HepG2 (cell line): ENCODE measurements around the gene INTS1. TPM values are rescaled to one million over a fixed set of nuclear protein-coding genes. Genes with fewer than 3 reads are reported as not detected.

Experiments used
- BCLAF1 ChIP-seq: fragments of 450-650 bp; IDR thresholded peaks from 2 replicates; pipeline ENCODE4 v1.6.1; 2017; ENCODE audit warnings: mild to moderate bottlenecking
- HDAC1 ChIP-seq: sonication (generic); formaldehyde crosslinking; IDR thresholded peaks from 2 replicates; pipeline ENCODE4 v1.5.1; 2020; ENCODE audit warnings: mild to moderate bottlenecking, missing genetic modification reagents
- HIVEP1 ChIP-seq: sonication (generic); formaldehyde crosslinking; IDR thresholded peaks from 2 replicates; pipeline ENCODE4 v1.4.0; 2020; ENCODE audit warnings: mild to moderate bottlenecking, missing genetic modification reagents
- IKZF4 ChIP-seq: sonication (generic); formaldehyde crosslinking; IDR thresholded peaks from 2 replicates; pipeline ENCODE4 v1.5.1; 2020; ENCODE audit warnings: borderline replicate concordance, mild to moderate bottlenecking, low read depth, missing genetic modification reagents; ENCODE audit errors: not compliant biosample characterization
- LRRFIP1 ChIP-seq: sonication (generic); formaldehyde crosslinking; conservative IDR thresholded peaks from 2 replicates; pipeline ENCODE4 v1.4.0; 2020; ENCODE audit warnings: missing genetic modification reagents
- MED13 ChIP-seq: sonication (generic); formaldehyde crosslinking; IDR thresholded peaks from 2 replicates; pipeline ENCODE4 v1.5.0; 2020; ENCODE audit warnings: missing genetic modification reagents
- NFIB ChIP-seq: sonication (generic); formaldehyde crosslinking; IDR thresholded peaks from 2 replicates; pipeline ENCODE4 v1.9.0; 2021; ENCODE audit warnings: missing genetic modification reagents, mild to moderate bottlenecking, borderline replicate concordance
- NFKBIZ ChIP-seq: IDR thresholded peaks from 2 replicates; pipeline ENCODE4 v1.6.1; 2018; ENCODE audit warnings: missing genetic modification reagents, missing compliant biosample characterization
- NR0B2 ChIP-seq: sonication (generic); formaldehyde crosslinking; IDR thresholded peaks from 2 replicates; pipeline ENCODE4 v1.4.0; 2020; ENCODE audit warnings: mild to moderate bottlenecking, missing genetic modification reagents
- NR1H2 ChIP-seq: sonication (generic); formaldehyde crosslinking; IDR thresholded peaks from 2 replicates; pipeline ENCODE4 v1.8.1; 2022; ENCODE audit warnings: low read depth, missing genetic modification reagents, borderline replicate concordance
- POLR2A ChIP-seq, 2 experiments: IDR thresholded peaks; 2 replicates each; pipeline ENCODE4 v1.6.1; 2011; ENCODE audit warnings: low read depth in 2 of 2, low read length in 2 of 2, mild to moderate bottlenecking in 1 of 2, moderate library complexity in 1 of 2; ENCODE audit not compliant: insufficient read depth in 1 of 2
- SRY ChIP-seq: sonication (generic); formaldehyde crosslinking; IDR thresholded peaks from 2 replicates; pipeline ENCODE4 v1.8.0; 2022; ENCODE audit warnings: mild to moderate bottlenecking, missing genetic modification reagents
- ZNF17 ChIP-seq: sonication (generic); formaldehyde crosslinking; IDR thresholded peaks from 2 replicates; pipeline ENCODE4 v1.5.0; 2020; ENCODE audit warnings: mild to moderate bottlenecking, missing genetic modification reagents
- ZNF20 ChIP-seq: sonication (generic); formaldehyde crosslinking; IDR thresholded peaks from 2 replicates; pipeline ENCODE4 v1.4.0; 2020; ENCODE audit warnings: mild to moderate bottlenecking, moderate library complexity, missing genetic modification reagents
- ZNF232 ChIP-seq: sonication (generic); formaldehyde crosslinking; IDR thresholded peaks from 2 replicates; pipeline ENCODE4 v1.4.0; 2020; ENCODE audit warnings: missing genetic modification reagents, borderline replicate concordance
- ZNF431 ChIP-seq: sonication (generic); formaldehyde crosslinking; IDR thresholded peaks from 2 replicates; pipeline ENCODE4 v1.9.0; 2022; ENCODE audit warnings: missing genetic modification reagents, low read depth, mild to moderate bottlenecking, borderline replicate concordance
- ZNF432 ChIP-seq: sonication (generic); formaldehyde crosslinking; IDR thresholded peaks from 2 replicates; pipeline ENCODE4 v1.5.0; 2020; ENCODE audit warnings: missing genetic modification reagents, mild to moderate bottlenecking, borderline replicate concordance
- ZNF577 ChIP-seq: sonication (generic); formaldehyde crosslinking; IDR thresholded peaks from 2 replicates; pipeline ENCODE4 v1.4.0; 2020; ENCODE audit warnings: mild to moderate bottlenecking, low read depth, missing genetic modification reagents, borderline replicate concordance
- ZNF607 ChIP-seq: sonication (generic); formaldehyde crosslinking; IDR thresholded peaks from 2 replicates; pipeline ENCODE4 v1.5.1; 2020; ENCODE audit warnings: missing genetic modification reagents, mild to moderate bottlenecking, borderline replicate concordance
- ZNF703 ChIP-seq: sonication (generic); formaldehyde crosslinking; IDR thresholded peaks from 2 replicates; pipeline ENCODE4 v1.5.1; 2020; ENCODE audit warnings: missing genetic modification reagents, mild to moderate bottlenecking, moderate library complexity, borderline replicate concordance
- ZNF788 ChIP-seq: sonication (generic); formaldehyde crosslinking; IDR thresholded peaks from 2 replicates; pipeline ENCODE4 v1.5.0; 2020; ENCODE audit warnings: mild to moderate bottlenecking, missing genetic modification reagents, borderline replicate concordance
- ZNF850 ChIP-seq: sonication (generic); formaldehyde crosslinking; conservative IDR thresholded peaks from 2 replicates; pipeline ENCODE4 v1.9.0; 2021; ENCODE audit warnings: mild to moderate bottlenecking, missing genetic modification reagents
- polyA plus RNA-seq, 8 experiments: library from polyadenylated mRNA; depleted of rRNA in 3 of 8; stranded (reverse) in 7 of 8; unstranded in 1 of 8; fragments of >200 nt; fragmentation: Illumina TruSeq in 4 of 8; extraction: Trizol in 4 of 8; gene quantifications; 2 replicates each; pipeline versions ENCODE4 v1.2.1 to v1.2.3, GENCODE V29; 2011 to 2016; ENCODE audit warnings: low read depth in 4 of 8, missing spikeins in 1 of 8, mixed read lengths in 1 of 8; ENCODE audit not compliant: insufficient read depth in 1 of 8
- total RNA-seq, 5 experiments: library from RNA; depleted of rRNA; stranded (reverse); fragments of >200 nt; fragmentation: Illumina TruSeq; extraction: Trizol; gene quantifications; 2 replicates each; pipeline ENCODE4 v1.2.3, GENCODE V29; 2016; ENCODE audit warnings: low read depth in 1 of 5

The INTS1 gene
- total and polyA plus RNA-seq, 2 of the 13 experiments (the other 11 are each of a cell fraction or from before 2014, with no cell fraction given), result 13.7 to 29.0 TPM

- TF ChIP-seq NFKBIZ (CRISPR knock-in tag) (no peak), ZNF850 (CRISPR knock-in tag) (no peak), ZNF607 (no peak), LRRFIP1 (CRISPR knock-in tag) (no peak), ZNF432 (CRISPR knock-in tag) (no peak), HIVEP1 (CRISPR knock-in tag) (no peak; the same call in 1 of the 2 replicates), HDAC1 (CRISPR knock-in tag) (peak; percentile 45; the same call in 1 of the 2 replicates), ZNF232 (CRISPR knock-in tag) (peak; percentile 48; the same call in 1 of the 2 replicates), IKZF4 (CRISPR knock-in tag) (no peak), ZNF17 (no peak), BCLAF1 (no peak), ZNF703 (CRISPR knock-in tag) (no peak; the same call in 1 of the 2 replicates), NFIB (peak; percentile 83; the same call in 1 of the 2 replicates), SRY (CRISPR knock-in tag) (0 out of 2 replicates have a peak, but pooled peaks have one; percentile 47), POLR2A (IDR thresholded peaks at IDR 0.05; ENCODE audit: insufficient read depth in 1 of 2, low read depth in 2 of 2, low read length in 2 of 2) (no peak), NR0B2 (peak; percentile 72; the same call in 1 of the 2 replicates), NR1H2 (CRISPR knock-in tag) (no peak), ZNF788 (peak; percentile 64; the same call in 1 of the 2 replicates), ZNF577 (CRISPR knock-in tag) (no peak), ZNF431 (CRISPR knock-in tag) (no peak; the same call in 1 of the 2 replicates), ZNF20 (CRISPR knock-in tag) (no peak), MED13 (CRISPR knock-in tag) (no peak)
Measured at GRCh38 chr7:1473864-1474512, 30.2 kb downstream of the INTS1 start (continued).
